ENCODE data around the gene HOXB5.

GRCh38 chr17:48545539-48545938 lies 48.0 kb downstream of the HOXB5 start:
- TF ChIP-seq CTCF (IDR thresholded peaks at IDR 0.05) (no peak), POLR2A (IDR thresholded peaks at IDR 0.05) (no peak)
